ENCODE data around the gene CRYGA.
"Not testable (repeated sequence)": the region's sequence is repeated elsewhere in the genome, so short reads cannot be mapped to it uniquely, and the experiment has no call there.

Gene CRYGA

GRCh38 chr2:208130712-208131110, 32.7 kb downstream of the CRYGA start:
- H3K4me3 ChIP-seq (ENCODE audit: low read length), result no peak overlapping the region
- no peak for DNase-seq (ENCODE audit: low read depth, low spot score)

DNA sequence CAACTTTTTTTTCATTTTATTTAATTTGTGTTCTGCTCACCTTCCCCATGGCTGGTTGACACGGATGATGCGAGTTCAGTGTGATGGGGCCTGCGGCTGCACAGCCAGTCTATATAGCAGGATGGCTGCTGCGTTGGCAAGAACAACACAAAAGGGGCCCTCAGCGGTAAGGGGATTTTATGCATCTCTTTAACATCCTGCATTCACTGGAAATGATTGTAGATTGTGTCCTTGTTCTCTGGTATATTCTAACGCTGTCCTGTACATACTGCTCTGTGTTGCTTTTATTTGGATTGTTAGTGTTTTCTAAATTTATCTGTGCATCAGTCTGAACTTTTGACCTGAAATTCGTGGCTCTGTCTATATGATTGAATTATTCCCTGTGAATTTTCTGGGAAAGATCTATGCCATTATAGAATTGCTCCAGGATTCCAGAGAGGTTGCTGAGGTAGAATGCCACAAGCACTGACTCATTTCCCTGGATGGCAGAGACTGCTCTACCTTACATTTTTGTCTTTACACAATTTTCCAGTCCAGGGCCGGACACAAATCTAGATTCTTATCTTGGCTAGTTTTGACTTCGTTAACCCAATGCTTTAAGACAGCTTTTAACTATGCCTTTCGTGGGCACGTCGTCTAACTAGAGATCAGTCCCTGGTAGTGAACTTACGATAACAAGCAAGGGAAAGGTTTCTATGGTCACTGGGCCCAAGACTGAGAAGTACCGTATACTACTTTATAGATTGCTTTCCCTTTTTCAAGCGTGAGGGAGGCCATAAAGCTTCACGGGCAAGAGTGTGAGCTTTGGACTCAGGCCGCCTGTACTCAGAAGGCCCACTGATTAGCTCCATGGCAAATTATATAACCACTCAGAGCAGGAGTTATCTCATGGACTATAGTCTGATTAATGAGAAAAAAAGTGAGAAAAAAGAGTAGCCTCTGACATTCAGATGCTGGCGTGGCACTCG, 33.4 kb downstream of the CRYGA start, which contains the start of gene CRYGC:
Gene CRYGC (minus strand): TSS at position 85 of the 968 bp plus-strand sequence. CDS start 36 bp downstream, at position 49.
- H3K4me3 ChIP-seq (ENCODE audit: low read length), result no peak within 1 kb of the TSS

GRCh38 chr2:208128136-208128535, 35.3 kb downstream of the CRYGA start:
- no peak overlapping the region for H3K4me3 ChIP-seq (ENCODE audit: low read length)
- no peak for DNase-seq (ENCODE audit: low read depth, low spot score)

More for the DNA sequence above, 33.4 kb downstream of the CRYGA start, which contains the start of gene CRYGC:
- DNase-seq (ENCODE audit: low read depth, low spot score), result no peak

- no peak for DNase-seq (ENCODE audit: low read depth, low spot score)
- no peak overlapping the region for H3K4me3 ChIP-seq (ENCODE audit: low read length)
Observed at GRCh38 chr2:208127090-208127489, 36.3 kb downstream of the CRYGA start.

DNA sequence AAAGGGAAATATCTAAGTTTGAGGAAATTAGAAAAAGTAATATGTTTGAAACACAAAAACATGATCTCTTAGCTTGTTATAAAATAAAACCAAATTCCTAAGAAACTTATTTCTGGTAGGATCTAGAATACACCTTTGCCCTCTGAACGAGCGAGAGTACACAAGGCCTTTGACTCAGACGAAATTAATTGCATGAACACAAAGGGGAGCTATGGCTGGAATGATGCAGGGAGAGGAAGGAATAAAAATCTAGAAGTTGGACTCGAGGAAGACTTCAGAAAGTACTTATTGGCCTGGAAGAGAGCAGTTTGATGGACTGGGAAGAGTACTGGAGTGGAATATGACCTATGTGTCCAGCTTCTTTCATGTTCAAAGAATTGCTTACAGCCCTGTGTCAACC, 38.1 kb downstream of the CRYGA start:
- DNase-seq (ENCODE audit: low read depth, low spot score), result no peak
- no peak overlapping the region for H3K4me3 ChIP-seq (ENCODE audit: low read length)

GRCh38 chr2:208124013-208124715, 39.2 kb downstream of the CRYGA start, which contains the start of gene CRYGD:
CRYGD (minus strand) TSS chr2:208124524; CDS start chr2:208124473, 51 bp downstream.
- H3K4me3 ChIP-seq (ENCODE audit: low read length); DNase-seq (ENCODE audit: low read depth, low spot score): not testable (repeated sequence)

- H3K4me3 ChIP-seq (ENCODE audit: low read length), result no peak overlapping the region
- no peak for DNase-seq (ENCODE audit: low read depth, low spot score)
Observed at GRCh38 chr2:208122248-208122647, 41.1 kb downstream of the CRYGA start.

DNA sequence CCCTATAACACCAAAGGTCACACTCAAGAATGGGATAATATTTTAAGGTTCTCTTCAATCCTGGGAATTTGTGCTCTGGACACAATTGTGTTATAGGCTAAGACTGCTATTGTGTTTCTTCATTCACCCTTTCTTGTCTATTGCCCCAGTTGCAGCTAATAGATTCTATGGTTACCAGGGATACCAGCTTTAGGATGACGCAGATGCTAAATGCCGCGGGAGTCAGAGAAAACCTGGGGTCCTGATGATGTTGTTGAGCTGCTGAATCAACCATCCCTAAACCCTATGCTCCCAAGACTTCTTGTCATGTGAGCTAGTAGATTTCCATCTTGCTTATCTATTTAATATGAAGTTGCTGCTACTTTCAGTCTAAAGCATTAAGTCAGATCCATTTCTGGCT, 44.5 kb downstream of the CRYGA start:
- no peak overlapping the region for H3K4me3 ChIP-seq (ENCODE audit: low read length)
- no peak for DNase-seq (ENCODE audit: low read depth, low spot score)

GRCh38 chr2:208117390-208117789, 46.0 kb downstream of the CRYGA start:
- DNase-seq (ENCODE audit: low read depth, low spot score); H3K4me3 ChIP-seq (ENCODE audit: low read length): not testable (repeated sequence)

GRCh38 chr2:208112969-208113368, 50.4 kb downstream of the CRYGA start:
- no peak for DNase-seq (ENCODE audit: low read depth, low spot score)
- H3K4me3 ChIP-seq (ENCODE audit: low read length), result no peak overlapping the region

DNA sequence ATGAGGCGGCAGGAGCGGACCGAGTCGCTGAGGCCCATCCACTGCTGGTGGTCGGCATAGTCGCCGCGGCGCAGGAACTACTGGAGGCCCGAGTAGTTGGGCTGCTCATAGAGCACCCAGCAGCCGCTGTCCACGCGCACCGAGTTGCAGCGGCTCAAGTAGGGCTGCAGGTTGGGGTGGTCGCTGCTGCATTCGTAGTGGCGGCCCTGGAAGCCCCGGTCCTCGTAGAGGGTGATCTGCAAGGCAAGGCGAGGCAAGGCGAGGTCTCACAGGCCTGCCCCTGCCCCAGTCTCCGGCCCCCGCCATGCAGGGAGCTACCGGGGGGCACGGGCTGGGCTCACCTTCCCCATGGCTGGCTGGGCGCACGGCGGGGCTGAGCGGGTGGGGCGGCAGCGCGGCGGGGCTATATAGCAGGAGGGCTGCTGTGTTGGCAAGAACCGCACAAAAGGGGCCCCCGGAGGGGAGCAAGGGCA, 51.1 kb downstream of the CRYGA start:
- H3K4me3 ChIP-seq (ENCODE audit: low read length); DNase-seq (ENCODE audit: low read depth, low spot score): not testable (repeated sequence)

Data from Jurkat, Clone E6-1 (cell line).